Osteocyte (in vitro differentiated cells): ENCODE results near the gene SSB. TPM values are rescaled to one million over a fixed set of nuclear protein-coding genes. Genes with fewer than 3 reads are reported as not detected.

Experiments
- DNase-seq: peaks from one replicate; pipeline ENCODE4 v3.0.0; 2021; ENCODE audit warnings: mixed read lengths; ENCODE audit not compliant: unreplicated experiment; ENCODE audit errors: extremely low spot score
- H3K27ac Mint-ChIP-seq: one replicate; pipeline ENCODE4 v1.8.0; 2021; ENCODE audit warnings: mild to moderate bottlenecking, mixed read lengths; ENCODE audit not compliant: unreplicated experiment
- H3K27me3 Mint-ChIP-seq: one replicate; pipeline ENCODE4 v1.8.0; 2021; ENCODE audit warnings: mixed read lengths; ENCODE audit not compliant: unreplicated experiment
- H3K36me3 Mint-ChIP-seq: one replicate; pipeline ENCODE4 v1.8.0; 2021; ENCODE audit warnings: mixed read lengths; ENCODE audit not compliant: unreplicated experiment
- H3K4me1 Mint-ChIP-seq: one replicate; pipeline ENCODE4 v1.8.0; 2021; ENCODE audit warnings: mixed read lengths; ENCODE audit not compliant: unreplicated experiment
- H3K4me3 Mint-ChIP-seq: one replicate; pipeline ENCODE4 v1.8.0; 2021; ENCODE audit warnings: mild to moderate bottlenecking, moderate library complexity, mixed read lengths; ENCODE audit not compliant: unreplicated experiment
- H3K9me3 Mint-ChIP-seq: one replicate; pipeline ENCODE4 v1.8.0; 2021; ENCODE audit warnings: mixed read lengths; ENCODE audit not compliant: unreplicated experiment
- CTCF ChIP-seq: fragments of 200-600 bp; sonication (generic); IDR thresholded peaks from 2 replicates; pipeline ENCODE4 v1.5.0; 2021; ENCODE audit warnings: antibody characterized with exemption, mild to moderate bottlenecking, moderate library complexity
- total RNA-seq: library from RNA; stranded (reverse); gene quantifications from 2 replicates; pipeline ENCODE4 v1.2.1, GENCODE V29; 2021

SSB gene
- total RNA-seq, 1 donor from 2014 or later: 111 TPM

- Mint-ChIP-seq H3K36me3 (peaks cover 6% of the 10 kb centered on the region), H3K27me3 (no peaks in the 10 kb centered on the region), H3K4me3 (peak overlapping the region; percentile 33), H3K27ac (no peak overlapping the region), H3K9me3 (no peaks in the 10 kb centered on the region), H3K4me1 (peaks cover 22% of the 10 kb centered on the region)
- no peak for DNase-seq
- TF ChIP-seq CTCF: no peak
Observed at GRCh38 chr2:169797601-169798000, 1.1 kb upstream of the SSB start.

- Mint-ChIP-seq H3K27ac (peak overlapping the region; percentile 81), H3K36me3 (peaks cover 9% of the 10 kb centered on the region), H3K9me3 (no peaks in the 10 kb centered on the region), H3K4me3 (peak overlapping the region; percentile 86), H3K4me1 (peaks cover 23% of the 10 kb centered on the region), H3K27me3 (no peaks in the 10 kb centered on the region)
- no peak for TF ChIP-seq CTCF
- no peak for DNase-seq
Observed at GRCh38 chr2:169798397-169798717, 314 bp upstream of the SSB start.

GRCh38 chr2:169803480-169803879 is 4.8 kb downstream of the SSB start:
- Mint-ChIP-seq H3K4me1 (peaks cover 34% of the 10 kb centered on the region), H3K27ac (no peak overlapping the region), H3K27me3 (no peaks in the 10 kb centered on the region), H3K36me3 (peaks cover 36% of the 10 kb centered on the region), H3K4me3 (no peak overlapping the region), H3K9me3 (no peaks in the 10 kb centered on the region)
- DNase-seq: no peak
- no peak for TF ChIP-seq CTCF

- Mint-ChIP-seq H3K4me1 (peaks cover 21% of the 10 kb centered on the region), H3K36me3 (peaks cover 51% of the 10 kb centered on the region), H3K27ac (no peak overlapping the region)
Observed at GRCh38 chr2:169806586-169806985, 7.9 kb downstream of the SSB start.

GRCh38 chr2:169808221-169808620 is 9.6 kb downstream of the SSB start:
- no peak overlapping the region for H3K4me3 Mint-ChIP-seq
- DNase-seq: no peak
- H3K27me3 Mint-ChIP-seq: no peaks in the 10 kb centered on the region
- peaks cover 55% of the 10 kb centered on the region for H3K36me3 Mint-ChIP-seq
- H3K4me1 Mint-ChIP-seq: peaks cover 19% of the 10 kb centered on the region
- TF ChIP-seq CTCF: no peak
- H3K9me3 Mint-ChIP-seq: no peaks in the 10 kb centered on the region
- H3K27ac Mint-ChIP-seq: peak overlapping the region; percentile 55

More at GRCh38 chr2:169806586-169806985, 7.9 kb downstream of the SSB start:
- H3K4me3 Mint-ChIP-seq: no peak overlapping the region
- H3K9me3 Mint-ChIP-seq: no peaks in the 10 kb centered on the region
- DNase-seq: no peak
- no peaks in the 10 kb centered on the region for H3K27me3 Mint-ChIP-seq
- no peak for TF ChIP-seq CTCF
